ENCODE measurements around the gene PRKCA. TPM values are rescaled to one million over a fixed set of nuclear protein-coding genes. Genes with fewer than 3 reads are reported as not detected.

The PRKCA gene
- total RNA-seq, 4 donors from 2014 or later: 55.8 to 90.7 (median 66.7) TPM

DNA sequence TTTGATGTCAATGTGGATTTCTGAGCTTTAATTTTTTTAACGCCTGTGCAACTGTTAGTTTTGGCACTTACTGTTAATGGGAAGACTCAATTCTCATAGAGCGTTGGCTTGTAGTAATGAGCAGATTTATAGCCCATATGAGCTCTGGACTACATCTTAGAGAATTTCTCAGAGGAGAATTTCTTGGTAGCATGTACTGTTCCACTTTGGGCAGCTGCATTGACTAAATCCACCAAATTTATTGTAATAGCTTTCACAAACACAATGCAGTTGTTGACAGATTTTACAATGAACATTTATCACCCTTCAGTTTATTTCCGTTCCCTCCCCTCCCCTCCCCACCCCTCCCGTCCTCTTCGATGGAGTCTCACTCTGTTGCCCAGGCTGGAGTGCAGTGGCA is 193.9 kb downstream of the PRKCA start:
- no peaks in the 10 kb centered on the region for H3K9me3 ChIP-seq
- DNase-seq (ENCODE audit: low spot score in 2 of 2): no peak
- H3K27me3 ChIP-seq: no peaks in the 10 kb centered on the region
- no peak overlapping the region for H3K4me3 ChIP-seq
- 55 to 62% methylated on average over 5 of the region's 5 CpGs for WGBS, 2 donors
- peaks cover 0 to 38% (median 9%) of the 10 kb centered on the region in 4 donors for H3K4me1 ChIP-seq
- TF ChIP-seq, protein P1, sequence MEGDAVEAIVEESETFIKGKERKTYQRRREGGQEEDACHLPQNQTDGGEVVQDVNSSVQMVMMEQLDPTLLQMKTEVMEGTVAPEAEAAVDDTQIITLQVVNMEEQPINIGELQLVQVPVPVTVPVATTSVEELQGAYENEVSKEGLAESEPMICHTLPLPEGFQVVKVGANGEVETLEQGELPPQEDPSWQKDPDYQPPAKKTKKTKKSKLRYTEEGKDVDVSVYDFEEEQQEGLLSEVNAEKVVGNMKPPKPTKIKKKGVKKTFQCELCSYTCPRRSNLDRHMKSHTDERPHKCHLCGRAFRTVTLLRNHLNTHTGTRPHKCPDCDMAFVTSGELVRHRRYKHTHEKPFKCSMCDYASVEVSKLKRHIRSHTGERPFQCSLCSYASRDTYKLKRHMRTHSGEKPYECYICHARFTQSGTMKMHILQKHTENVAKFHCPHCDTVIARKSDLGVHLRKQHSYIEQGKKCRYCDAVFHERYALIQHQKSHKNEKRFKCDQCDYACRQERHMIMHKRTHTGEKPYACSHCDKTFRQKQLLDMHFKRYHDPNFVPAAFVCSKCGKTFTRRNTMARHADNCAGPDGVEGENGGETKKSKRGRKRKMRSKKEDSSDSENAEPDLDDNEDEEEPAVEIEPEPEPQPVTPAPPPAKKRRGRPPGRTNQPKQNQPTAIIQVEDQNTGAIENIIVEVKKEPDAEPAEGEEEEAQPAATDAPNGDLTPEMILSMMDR (IDR thresholded peaks at IDR 0.05): no peak
- TF ChIP-seq POLR2A (IDR thresholded peaks at IDR 0.05) (no peak), EP300 (IDR thresholded peaks at IDR 0.05) (no peak)
- peak overlapping the region in 1 of 4 donors; percentile 23 for H3K27ac ChIP-seq
- no peaks in the 10 kb centered on the region for H3K36me3 ChIP-seq

DNA sequence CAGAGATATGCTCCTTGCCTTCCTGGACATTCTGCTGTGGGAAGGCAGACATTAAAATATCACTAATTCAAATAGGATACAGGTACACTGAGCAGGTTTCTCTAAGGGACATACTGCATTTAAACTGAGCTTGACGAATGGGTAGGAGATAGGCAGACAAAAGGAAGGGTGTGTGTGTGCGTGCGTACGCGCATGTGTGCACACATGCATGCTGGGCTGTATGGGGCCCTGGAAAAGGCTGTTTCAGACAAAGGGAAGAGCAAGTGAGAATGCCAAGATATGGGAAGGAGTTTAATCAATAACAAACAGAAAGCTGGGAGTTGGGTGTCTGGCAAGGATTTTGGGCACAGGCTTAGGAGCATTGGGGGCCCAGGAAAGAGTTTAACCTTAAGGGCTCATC is 196.2 kb downstream of the PRKCA start:
- no peaks in the 10 kb centered on the region for H3K27me3 ChIP-seq
- H3K4me1 ChIP-seq: peaks cover 0 to 23% (median 5%) of the 10 kb centered on the region in 4 donors
- H3K27ac ChIP-seq: no peak overlapping the region
- no peak for DNase-seq (ENCODE audit: low spot score in 2 of 2)
- no peaks in the 10 kb centered on the region for H3K9me3 ChIP-seq
- 95 to 97% methylated on average over 5 of the region's 5 CpGs for WGBS, 2 donors
- H3K36me3 ChIP-seq: no peaks in the 10 kb centered on the region
- TF ChIP-seq EP300 (IDR thresholded peaks at IDR 0.05) (no peak), POLR2A (IDR thresholded peaks at IDR 0.05) (no peak)
- TF ChIP-seq, protein P1 (IDR thresholded peaks at IDR 0.05): no peak
- H3K4me3 ChIP-seq: no peak overlapping the region

DNA sequence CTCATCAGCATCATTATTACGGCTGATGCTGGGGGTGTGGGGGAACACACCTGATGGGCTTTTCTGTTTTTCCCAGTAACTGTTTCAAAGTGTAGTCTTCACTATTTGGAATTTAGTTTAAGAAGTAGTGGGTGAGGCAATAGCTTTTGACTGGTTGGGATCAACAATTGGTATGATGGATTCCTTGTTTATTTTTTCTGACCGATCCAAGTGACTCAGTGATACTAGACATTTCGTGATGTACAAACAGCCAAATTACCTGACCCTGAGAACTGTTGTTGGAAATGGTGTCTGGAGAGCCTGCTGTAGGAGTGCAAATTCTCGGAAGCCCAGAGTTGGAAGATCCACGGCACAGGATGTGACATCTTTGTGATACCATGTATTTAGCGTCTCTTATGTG is 204.2 kb downstream of the PRKCA start:
- Histone ChIP-seq H3K4me3 (no peak overlapping the region), H3K27ac (no peak overlapping the region), H3K4me1 (peaks cover 0 to 39% (median 11%) of the 10 kb centered on the region in 4 donors), H3K9me3 (no peaks in the 10 kb centered on the region), H3K36me3 (no peaks in the 10 kb centered on the region), H3K27me3 (no peaks in the 10 kb centered on the region)
- TF ChIP-seq POLR2A (IDR thresholded peaks at IDR 0.05) (no peak), EP300 (IDR thresholded peaks at IDR 0.05) (no peak)
- TF ChIP-seq, protein P1 (IDR thresholded peaks at IDR 0.05): no peak
- WGBS, 2 donors: 94% methylated on average over 6 of the region's 6 CpGs
- DNase-seq (ENCODE audit: low spot score in 2 of 2): no peak

DNA sequence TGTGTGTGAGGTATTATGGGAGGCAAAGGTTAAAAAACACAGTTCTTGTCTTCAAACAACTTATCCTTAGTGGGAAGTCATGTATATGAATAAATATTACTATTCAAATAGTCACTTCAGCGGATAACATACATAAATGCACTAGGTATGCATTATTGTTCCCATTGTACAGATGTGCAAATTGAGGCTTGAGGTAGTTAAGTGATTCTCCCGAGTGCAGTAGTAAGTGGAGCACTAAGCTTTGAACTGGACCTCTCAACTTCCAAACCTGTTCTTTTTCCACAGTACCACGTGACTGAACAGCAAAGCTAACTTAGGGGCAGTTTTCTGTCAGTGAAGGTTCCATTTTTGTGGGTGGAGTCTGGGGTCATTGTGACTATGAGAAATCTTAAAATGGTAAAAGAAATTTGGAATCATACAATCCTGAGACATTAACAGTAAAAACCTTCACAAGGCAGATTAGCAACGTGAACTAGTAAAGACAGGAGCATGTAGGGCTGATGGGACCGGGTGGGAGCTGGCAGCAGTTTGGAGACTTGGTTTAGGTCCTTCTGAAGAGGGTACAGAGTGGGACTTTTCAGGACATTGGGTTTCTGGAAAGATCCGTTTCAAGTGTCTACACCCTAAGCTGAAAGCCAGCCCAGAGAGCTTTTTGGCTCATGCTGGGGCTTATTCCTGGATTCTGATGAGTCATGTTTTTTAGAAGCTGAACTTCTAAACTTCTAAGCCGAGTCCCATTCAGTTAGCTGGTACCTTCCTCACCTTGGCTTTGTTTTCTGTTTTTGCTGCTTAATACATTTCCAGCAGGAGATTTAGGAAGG is 204.9 kb downstream of the PRKCA start:
- peaks cover 0 to 39% (median 11%) of the 10 kb centered on the region in 4 donors for H3K4me1 ChIP-seq
- H3K9me3 ChIP-seq: no peaks in the 10 kb centered on the region
- no peaks in the 10 kb centered on the region for H3K27me3 ChIP-seq
- DNase-seq (ENCODE audit: low spot score in 2 of 2): peak in 1 of 2 donors; percentile 8
- WGBS, 2 donors: 64% methylated on average over 7 of the region's 7 CpGs
- TF ChIP-seq EP300 (IDR thresholded peaks at IDR 0.05) (no peak), POLR2A (IDR thresholded peaks at IDR 0.05) (no peak)
- TF ChIP-seq, protein P1 (IDR thresholded peaks at IDR 0.05): no peak
- H3K27ac ChIP-seq: peak overlapping the region in 1 of 4 donors; percentile 51
- no peak overlapping the region for H3K4me3 ChIP-seq
- no peaks in the 10 kb centered on the region for H3K36me3 ChIP-seq

DNA sequence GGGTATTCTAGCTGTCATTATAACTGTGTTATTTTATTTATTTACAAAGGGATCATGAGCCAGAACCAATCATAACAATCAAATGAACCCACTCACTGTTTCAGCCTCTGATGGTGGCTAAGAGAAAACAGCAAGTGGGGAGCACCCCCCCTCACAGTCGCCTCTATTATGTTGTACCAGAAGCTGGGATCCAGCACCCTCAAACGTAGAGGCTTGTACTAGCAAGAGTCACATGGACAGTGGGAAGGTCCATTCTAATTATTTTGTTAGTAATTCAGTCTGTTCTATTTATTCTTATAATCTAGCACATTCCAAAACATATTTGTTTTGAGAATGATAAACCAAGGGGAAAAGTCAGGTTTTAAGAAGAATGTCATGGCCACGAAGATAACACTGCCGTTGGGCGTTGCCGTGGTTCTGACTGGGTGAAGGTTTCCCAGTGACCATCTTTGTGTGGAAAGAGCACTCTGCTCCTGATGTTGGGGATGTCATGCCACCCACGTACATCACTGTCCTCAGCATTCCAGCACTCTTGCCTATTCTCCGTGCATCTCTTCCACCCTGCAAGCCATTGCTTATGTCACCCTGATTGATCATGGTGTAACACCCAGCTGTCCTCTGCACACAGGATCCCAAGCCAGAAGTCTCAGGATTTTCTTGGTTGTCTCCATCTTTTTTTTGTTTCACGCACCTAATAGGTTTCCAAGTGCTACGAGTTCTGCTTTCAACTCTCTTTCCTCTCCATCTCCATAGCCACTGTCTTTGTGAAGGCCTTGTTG is 205.8 kb downstream of the PRKCA start:
- no peaks in the 10 kb centered on the region for H3K27me3 ChIP-seq
- no peak for DNase-seq (ENCODE audit: low spot score in 2 of 2)
- TF ChIP-seq, protein P1 (IDR thresholded peaks at IDR 0.05): no peak
- no peak for TF ChIP-seq POLR2A (IDR thresholded peaks at IDR 0.05)
- WGBS, 2 donors: 83 to 91% methylated on average over 10 of the region's 10 CpGs
- peaks cover 0 to 39% (median 11%) of the 10 kb centered on the region in 4 donors for H3K4me1 ChIP-seq
- no peaks in the 10 kb centered on the region for H3K36me3 ChIP-seq
- no peaks in the 10 kb centered on the region for H3K9me3 ChIP-seq
- H3K27ac ChIP-seq: peak overlapping the region in 1 of 4 donors; percentile 51
- no peak overlapping the region for H3K4me3 ChIP-seq
